Measurements from ENCODE around the gene HOXB7. TPM values are rescaled to one million over a fixed set of nuclear protein-coding genes. Genes with fewer than 3 reads are reported as not detected.

The HOXB7 gene
- total and polyA plus RNA-seq, 2 of the 13 experiments (the other 11 are each of a cell fraction or from before 2014, with no cell fraction given), result 0.04 TPM; not detected in 1

DNA sequence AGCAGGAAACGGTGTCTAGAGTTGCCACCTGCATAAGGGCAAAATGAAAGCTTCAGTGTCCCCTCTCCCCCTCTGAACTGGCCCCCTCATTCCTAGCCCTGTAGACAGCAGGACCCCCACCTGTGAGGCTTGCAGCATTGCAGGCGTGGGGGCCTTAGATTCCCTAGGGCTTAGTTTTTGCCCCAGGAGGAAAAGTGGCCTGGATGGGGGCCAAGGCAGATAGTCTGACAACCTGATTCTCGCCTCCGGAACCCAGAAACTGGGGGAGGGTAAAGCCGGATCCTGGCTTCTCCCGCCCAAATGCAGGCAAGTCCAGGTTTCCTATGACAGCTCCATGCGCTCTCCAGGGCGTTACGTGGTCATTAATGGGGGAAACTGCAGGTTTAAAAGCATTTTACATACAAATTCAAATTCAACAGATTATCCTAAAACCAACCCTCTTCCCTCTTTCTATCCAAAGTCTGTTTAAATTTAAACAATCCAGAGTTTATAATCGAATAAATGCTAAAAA, 5.4 kb downstream of the HOXB7 start (continued):
- TF ChIP-seq ZNF546 (CRISPR knock-in tag; conservative IDR thresholded peaks at IDR 0.05) (no peak), HOXA9 (CRISPR knock-in tag; IDR thresholded peaks at IDR 0.05; ENCODE audit: borderline replicate concordance) (no peak)
- TF ChIP-seq, protein P1, sequence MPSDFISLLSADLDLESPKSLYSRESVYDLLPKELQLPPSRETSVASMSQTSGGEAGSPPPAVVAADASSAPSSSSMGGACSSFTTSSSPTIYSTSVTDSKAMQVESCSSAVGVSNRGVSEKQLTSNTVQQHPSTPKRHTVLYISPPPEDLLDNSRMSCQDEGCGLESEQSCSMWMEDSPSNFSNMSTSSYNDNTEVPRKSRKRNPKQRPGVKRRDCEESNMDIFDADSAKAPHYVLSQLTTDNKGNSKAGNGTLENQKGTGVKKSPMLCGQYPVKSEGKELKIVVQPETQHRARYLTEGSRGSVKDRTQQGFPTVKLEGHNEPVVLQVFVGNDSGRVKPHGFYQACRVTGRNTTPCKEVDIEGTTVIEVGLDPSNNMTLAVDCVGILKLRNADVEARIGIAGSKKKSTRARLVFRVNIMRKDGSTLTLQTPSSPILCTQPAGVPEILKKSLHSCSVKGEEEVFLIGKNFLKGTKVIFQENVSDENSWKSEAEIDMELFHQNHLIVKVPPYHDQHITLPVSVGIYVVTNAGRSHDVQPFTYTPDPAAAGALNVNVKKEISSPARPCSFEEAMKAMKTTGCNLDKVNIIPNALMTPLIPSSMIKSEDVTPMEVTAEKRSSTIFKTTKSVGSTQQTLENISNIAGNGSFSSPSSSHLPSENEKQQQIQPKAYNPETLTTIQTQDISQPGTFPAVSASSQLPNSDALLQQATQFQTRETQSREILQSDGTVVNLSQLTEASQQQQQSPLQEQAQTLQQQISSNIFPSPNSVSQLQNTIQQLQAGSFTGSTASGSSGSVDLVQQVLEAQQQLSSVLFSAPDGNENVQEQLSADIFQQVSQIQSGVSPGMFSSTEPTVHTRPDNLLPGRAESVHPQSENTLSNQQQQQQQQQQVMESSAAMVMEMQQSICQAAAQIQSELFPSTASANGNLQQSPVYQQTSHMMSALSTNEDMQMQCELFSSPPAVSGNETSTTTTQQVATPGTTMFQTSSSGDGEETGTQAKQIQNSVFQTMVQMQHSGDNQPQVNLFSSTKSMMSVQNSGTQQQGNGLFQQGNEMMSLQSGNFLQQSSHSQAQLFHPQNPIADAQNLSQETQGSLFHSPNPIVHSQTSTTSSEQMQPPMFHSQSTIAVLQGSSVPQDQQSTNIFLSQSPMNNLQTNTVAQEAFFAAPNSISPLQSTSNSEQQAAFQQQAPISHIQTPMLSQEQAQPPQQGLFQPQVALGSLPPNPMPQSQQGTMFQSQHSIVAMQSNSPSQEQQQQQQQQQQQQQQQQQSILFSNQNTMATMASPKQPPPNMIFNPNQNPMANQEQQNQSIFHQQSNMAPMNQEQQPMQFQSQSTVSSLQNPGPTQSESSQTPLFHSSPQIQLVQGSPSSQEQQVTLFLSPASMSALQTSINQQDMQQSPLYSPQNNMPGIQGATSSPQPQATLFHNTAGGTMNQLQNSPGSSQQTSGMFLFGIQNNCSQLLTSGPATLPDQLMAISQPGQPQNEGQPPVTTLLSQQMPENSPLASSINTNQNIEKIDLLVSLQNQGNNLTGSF (CRISPR knock-in tag; IDR thresholded peaks at IDR 0.05), result no peak

DNA sequence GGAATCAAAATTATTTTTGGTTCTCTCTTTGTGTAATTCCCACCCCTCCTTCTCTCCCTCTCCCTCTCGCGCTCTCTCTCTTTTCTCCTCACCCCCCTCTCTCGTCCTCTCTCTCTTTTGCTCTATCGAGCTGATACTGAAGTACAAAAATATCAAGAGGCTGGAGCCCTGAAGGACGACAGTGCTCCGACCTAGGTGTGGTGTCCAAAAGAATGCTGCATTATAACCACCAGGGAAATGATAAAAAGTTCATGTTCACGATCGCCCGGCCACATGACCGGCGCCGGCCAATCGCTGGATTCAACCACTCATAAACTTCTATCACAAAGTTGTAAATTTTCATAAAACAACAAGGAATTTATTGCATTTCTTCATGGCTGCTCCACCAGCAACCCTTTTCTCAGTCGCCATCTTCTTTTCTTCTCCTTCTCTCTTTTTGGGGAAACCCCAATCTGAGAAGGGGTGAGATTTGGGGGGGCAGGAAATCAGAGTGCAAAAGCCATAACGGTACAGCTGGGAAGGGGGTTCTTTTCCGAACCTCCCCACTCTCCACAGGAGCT, 6.0 kb downstream of the HOXB7 start, which contains the start of gene HOXB6:
HOXB6 (minus strand) TSS at position 217 of the 560 bp plus-strand sequence. CDS start 6,836 bp downstream, outside the sequence.
- no peak for ATAC-seq
- CTCF ChIA-PET (ENCODE audit: low intra/inter-chr PET ratio, low total read pairs), result no interaction called here
- no peak within 1 kb of the TSS for H3K27ac ChIP-seq (ENCODE audit: extremely low read length, insufficient read depth, low read length)
- DNase-seq (ENCODE audit: low spot score), result no peak
- 18% methylated on average over 16 of the region's 16 CpGs for WGBS (ENCODE audit: low lambda C conversion rate)
- no peak within 1 kb of the TSS for H3K4me2 ChIP-seq (ENCODE audit: low read depth, low read length)
- FAIRE-seq, result no peak
- in situ Hi-C loops (cut with HindIII; ENCODE audit: extremely low pct_ligation_motif_present, low pct_unique_long_range_greater_than_20kb) (no loop called here), intact Hi-C loops (cut with micrococcal nuclease; ENCODE audit: unreplicated experiment) (no loop called here)
- H3K4me3 ChIP-seq (replicated peaks in 1 of 3; ENCODE audit: insufficient read depth in 1 of 3, low read depth in 2 of 3, low read length in 3 of 3), result no peak within 1 kb of the TSS
- POLR2A ChIA-PET, result no interaction called here
- no peaks in the 10 kb centered on the region for H3K36me3 ChIP-seq (replicated peaks in 1 of 2; ENCODE audit: control insufficient read depth in 1 of 2, insufficient read depth in 2 of 2, low read length in 2 of 2)
- no TSS peak for BruUV-seq (replicated peaks)
- H3K9ac ChIP-seq (ENCODE audit: insufficient read depth, low read depth, low read length), result no peak within 1 kb of the TSS
- no peak for TF ChIP-seq CHD2 (IDR thresholded peaks at IDR 0.05; ENCODE audit: low read depth, low read length)
- TF ChIP-seq TCF12 (IDR thresholded peaks at IDR 0.05), result no peak
- TF ChIP-seq TCF12 (CRISPR knock-in tag; IDR thresholded peaks at IDR 0.05), result no peak
- TF ChIP-seq SETDB1 (CRISPR knock-in tag; IDR thresholded peaks at IDR 0.05; ENCODE audit: borderline replicate concordance), result no peak
- no peak for TF ChIP-seq YY1 (IDR thresholded peaks at IDR 0.05; ENCODE audit: insufficient read depth, insufficient replicate concordance, low read depth, low read length)
- TF ChIP-seq PHF8 (CRISPR knock-in tag; IDR thresholded peaks at IDR 0.05), result no peak
- TF ChIP-seq ZNF564 (CRISPR knock-in tag; IDR thresholded peaks at IDR 0.05), result no peak
- no peak for TF ChIP-seq CCAR2 (optimal IDR thresholded peaks at IDR 0.05; ENCODE audit: low read depth, low read length)
- no peak for TF ChIP-seq IRX3 (CRISPR knock-in tag; IDR thresholded peaks at IDR 0.05; ENCODE audit: borderline replicate concordance, low read depth)
- no peak for TF ChIP-seq DNMT3B (CRISPR knock-in tag; conservative IDR thresholded peaks at IDR 0.05)
- TF ChIP-seq ZFY (CRISPR knock-in tag; IDR thresholded peaks at IDR 0.05), result no peak
- no peak for TF ChIP-seq IKZF1 (IDR thresholded peaks at IDR 0.05)
- TF ChIP-seq, protein P2, sequence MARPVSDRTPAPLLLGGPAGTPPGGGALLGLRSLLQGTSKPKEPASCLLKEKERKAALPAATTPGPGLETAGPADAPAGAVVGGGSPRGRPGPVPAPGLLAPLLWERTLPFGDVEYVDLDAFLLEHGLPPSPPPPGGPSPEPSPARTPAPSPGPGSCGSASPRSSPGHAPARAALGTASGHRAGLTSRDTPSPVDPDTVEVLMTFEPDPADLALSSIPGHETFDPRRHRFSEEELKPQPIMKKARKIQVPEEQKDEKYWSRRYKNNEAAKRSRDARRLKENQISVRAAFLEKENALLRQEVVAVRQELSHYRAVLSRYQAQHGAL (CRISPR knock-in tag; IDR thresholded peaks at IDR 0.05; ENCODE audit: not compliant biosample characterization), result no peak
- peaks cover 25 to 95% of the 10 kb centered on the region in 2 experiments; a peak in 4 of 5 replicates for H3K27me3 ChIP-seq (ENCODE audit: control insufficient read depth in 1 of 2, insufficient read depth in 2 of 2, low read length in 2 of 2)
- no peaks in the 10 kb centered on the region for H3K9me3 ChIP-seq (ENCODE audit: low read length)
- peaks cover 11% of the 10 kb centered on the region for H3K4me1 ChIP-seq (ENCODE audit: insufficient read depth, low read length)
- peaks cover 2% of the 10 kb centered on the region; the same call in 1 of the 2 replicates for H4K20me1 ChIP-seq (ENCODE audit: insufficient read depth, low read length)
- H3K79me2 ChIP-seq (ENCODE audit: insufficient read depth, low read length), result no peaks in the 10 kb centered on the region
- H2AFZ ChIP-seq (ENCODE audit: low read length), result no peak within 1 kb of the TSS

Measured in HepG2 (cell line).